ENCODE data around the gene SRSF5. TPM values are rescaled to one million over a fixed set of nuclear protein-coding genes. Genes with fewer than 3 reads are reported as not detected.

Gene SRSF5
- total and polyA plus RNA-seq, 2 of the 8 experiments (the other 6 are each of a cell fraction or from before 2014, with no cell fraction given), result 101 to 238 TPM

- H4K20me1 ChIP-seq (replicated peaks in 1 of 2; ENCODE audit: control insufficient read depth in 1 of 2, insufficient read depth in 2 of 2, low read length in 2 of 2), result no peaks in the 10 kb centered on the region
- H3K23me2 ChIP-seq (ENCODE audit: low read depth, low read length), result no peaks in the 10 kb centered on the region
- no peak overlapping the region for H2BK20ac ChIP-seq (ENCODE audit: low read length)
- CTCF ChIA-PET (ENCODE audit: partially characterized antibody), result interaction anchor here (1.1 to 1.4 kb wide), 3 partner anchors 12 to 258 kb away, joined by 3 to 4 read pairs (median 4); no protein-coding TSS in a partner anchor
- no peak overlapping the region for H3K4ac ChIP-seq (replicated peaks; ENCODE audit: insufficient read length, low read depth, low read length)
- no peak overlapping the region for H2BK12ac ChIP-seq (ENCODE audit: low read depth, low read length)
- no peak overlapping the region for H2BK120ac ChIP-seq (replicated peaks; ENCODE audit: low read depth, low read length)
- no peak for DNase-seq (ENCODE audit: low read depth in 1 of 2, low spot score in 2 of 2)
- 86% methylated on average over 2 of the region's 2 CpGs; no CpG with 5 or more reads in 1 of the 2 experiments for WGBS, 2 experiments (ENCODE audit: extremely low coverage in 1 of 2, insufficient coverage in 1 of 2, insufficient read length in 1 of 2, insufficient replicate concordance in 2 of 2, low coverage in 1 of 2, low lambda C conversion rate in 2 of 2, missing lambda C conversion rate in 1 of 2)
- no peak overlapping the region for H4K5ac ChIP-seq (ENCODE audit: insufficient read length, low read depth, low read length)
- no peak overlapping the region for H3K9ac ChIP-seq (replicated peaks in 1 of 4; ENCODE audit: extremely low read depth in 1 of 4, low read depth in 3 of 4, low read length in 3 of 4)
- H3K23ac ChIP-seq (ENCODE audit: insufficient read length), result no peak overlapping the region
- no peak overlapping the region for H2AFZ ChIP-seq (ENCODE audit: low read length)
- no peaks in the 10 kb centered on the region for H3K79me1 ChIP-seq (ENCODE audit: low read depth, low read length)
- no peak overlapping the region for H3K14ac ChIP-seq (ENCODE audit: insufficient read length)
- no peak overlapping the region for H2AK5ac ChIP-seq (ENCODE audit: low read depth, low read length)
- H3K4me1 ChIP-seq (replicated peaks in 1 of 4; ENCODE audit: control insufficient read depth in 3 of 4, insufficient read depth in 4 of 4, low read length in 3 of 4), result 0 out of 7 replicates have a peak, but pooled peaks cover 0 to 2% (median 0%) of the 10 kb centered on the region in 4 experiments
- H3K27ac ChIP-seq (ENCODE audit: low read depth, low read length), result no peak overlapping the region
- no peak overlapping the region for H2BK15ac ChIP-seq (ENCODE audit: low read length)
- no peak overlapping the region for H4K8ac ChIP-seq (ENCODE audit: extremely low read depth, insufficient read depth, low read length)
- H3K79me2 ChIP-seq (ENCODE audit: control insufficient read depth in 1 of 2, insufficient read depth in 2 of 2, low read length in 2 of 2), result no peaks in the 10 kb centered on the region
- no peak for FAIRE-seq
- H3K9me3 ChIP-seq (ENCODE audit: insufficient read depth in 2 of 2, low read depth in 1 of 2, low read length in 1 of 2), result no peaks in the 10 kb centered on the region
- no peaks in the 10 kb centered on the region for H3K27me3 ChIP-seq (replicated peaks in 1 of 4; ENCODE audit: control insufficient read depth in 3 of 4, extremely low read depth in 1 of 4, insufficient read depth in 3 of 4, low read length in 3 of 4)
- H3K56ac ChIP-seq (replicated peaks; ENCODE audit: insufficient read length, low read depth, low read length), result no peak overlapping the region
- no peak overlapping the region for H2BK5ac ChIP-seq (ENCODE audit: low read depth, low read length)
- H3K4me3 ChIP-seq (ENCODE audit: extremely low read depth in 1 of 4, insufficient read depth in 2 of 4, low read depth in 3 of 4, low read length in 4 of 4), result no peak overlapping the region
- POLR2A ChIA-PET (ENCODE audit: partially characterized antibody), result interaction anchor here (5.0 kb wide), 1 partner anchor 12 kb away, joined by 39 read pairs; the partner anchor contains the start of gene SRSF5
- H3K4me2 ChIP-seq (ENCODE audit: insufficient read depth in 1 of 2, low read depth in 2 of 2, low read length in 2 of 2), result no peak overlapping the region
- H3K18ac ChIP-seq (ENCODE audit: extremely low read depth, low read length), result no peak overlapping the region
- H4K91ac ChIP-seq (replicated peaks; ENCODE audit: insufficient read length, low read length), result no peak overlapping the region
- no peaks in the 10 kb centered on the region for H3K36me3 ChIP-seq (ENCODE audit: control insufficient read depth in 2 of 4, insufficient read depth in 4 of 4, low read length in 3 of 4)
- TF ChIP-seq TBP (IDR thresholded peaks at IDR 0.05; ENCODE audit: low read depth, low read length) (no peak), PHF8 (conservative IDR thresholded peaks at IDR 0.05; ENCODE audit: low read depth, low read length) (no peak), SP1 (IDR thresholded peaks at IDR 0.05; ENCODE audit: low read depth, low read length) (no peak), E2F6 (IDR thresholded peaks at IDR 0.05) (no peak), SP2 (IDR thresholded peaks at IDR 0.05; ENCODE audit: low read length) (no peak)
Observed at GRCh38 chr14:69755784-69756183, 11.2 kb upstream of the SRSF5 start.

Measured in H1 (cell line).